Mucosa of stomach (tissue), 1 donor: Measurements from ENCODE around the gene CELF2.

Source experiments
- H3K27me3 ChIP-seq: one replicate; pipeline ENCODE4 v1.7.0; 2013; ENCODE audit warnings: mild to moderate bottlenecking, low read length; ENCODE audit not compliant: control insufficient read depth, insufficient read depth
- H3K36me3 ChIP-seq: one replicate; pipeline ENCODE4 v1.7.0; 2013; ENCODE audit warnings: low read length; ENCODE audit not compliant: control insufficient read depth, insufficient read depth
- H3K4me1 ChIP-seq: one replicate; pipeline ENCODE4 v1.7.0; 2013; ENCODE audit warnings: mild to moderate bottlenecking, low read length; ENCODE audit not compliant: control insufficient read depth, insufficient read depth
- H3K4me3 ChIP-seq: one replicate; pipeline ENCODE4 v1.7.0; 2013; ENCODE audit warnings: low read length
- H3K9ac ChIP-seq: one replicate; pipeline ENCODE4 v1.7.0; 2013; ENCODE audit warnings: mild to moderate bottlenecking, low read length, moderate library complexity
- H3K9me3 ChIP-seq: one replicate; pipeline ENCODE4 v1.7.0; 2013; ENCODE audit warnings: mild to moderate bottlenecking, low read length, moderate library complexity; ENCODE audit not compliant: control insufficient read depth
- donor health status: Pancreatic carcinoma.

The CELF2 gene

DNA sequence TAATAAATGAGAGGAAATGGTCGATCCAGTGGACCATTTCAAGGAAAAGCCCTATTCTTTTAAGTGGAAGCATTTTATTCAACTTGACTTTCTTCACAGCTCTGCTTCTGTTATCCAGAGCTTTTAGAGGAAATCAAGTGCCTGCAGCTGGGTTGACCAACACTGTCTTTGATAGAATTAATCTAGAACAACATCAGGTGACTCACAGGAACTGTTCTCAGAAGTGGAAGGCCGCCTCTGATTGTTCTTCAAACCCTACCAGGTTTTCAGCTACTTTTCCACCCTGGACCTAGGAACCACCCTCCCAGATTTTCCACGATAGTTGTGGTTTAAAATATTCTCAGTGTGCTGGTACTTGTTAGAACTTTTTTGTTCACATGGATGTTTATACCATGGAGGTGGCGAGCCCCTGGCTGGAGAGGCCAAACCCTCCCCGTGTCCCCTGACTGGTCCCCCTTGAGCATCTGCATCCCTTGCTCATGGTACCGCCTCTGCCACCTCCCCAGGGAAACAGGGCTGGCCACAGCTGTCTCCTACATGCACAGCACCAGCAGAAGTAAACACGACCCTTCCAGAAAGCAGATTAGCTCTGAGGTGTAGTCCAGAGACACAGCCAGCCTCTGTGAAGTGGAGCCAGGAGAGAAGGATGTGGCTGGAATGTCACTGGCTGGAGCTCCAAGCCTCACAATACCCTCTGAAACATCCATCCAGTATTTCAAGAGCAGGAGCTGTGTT, 300.4 kb downstream of the CELF2 start:
- Histone ChIP-seq H3K9ac (no peak overlapping the region), H3K4me3 (no peak overlapping the region), H3K36me3 (no peaks in the 10 kb centered on the region), H3K27me3 (no peaks in the 10 kb centered on the region), H3K9me3 (no peaks in the 10 kb centered on the region), H3K4me1 (no peaks in the 10 kb centered on the region)

DNA sequence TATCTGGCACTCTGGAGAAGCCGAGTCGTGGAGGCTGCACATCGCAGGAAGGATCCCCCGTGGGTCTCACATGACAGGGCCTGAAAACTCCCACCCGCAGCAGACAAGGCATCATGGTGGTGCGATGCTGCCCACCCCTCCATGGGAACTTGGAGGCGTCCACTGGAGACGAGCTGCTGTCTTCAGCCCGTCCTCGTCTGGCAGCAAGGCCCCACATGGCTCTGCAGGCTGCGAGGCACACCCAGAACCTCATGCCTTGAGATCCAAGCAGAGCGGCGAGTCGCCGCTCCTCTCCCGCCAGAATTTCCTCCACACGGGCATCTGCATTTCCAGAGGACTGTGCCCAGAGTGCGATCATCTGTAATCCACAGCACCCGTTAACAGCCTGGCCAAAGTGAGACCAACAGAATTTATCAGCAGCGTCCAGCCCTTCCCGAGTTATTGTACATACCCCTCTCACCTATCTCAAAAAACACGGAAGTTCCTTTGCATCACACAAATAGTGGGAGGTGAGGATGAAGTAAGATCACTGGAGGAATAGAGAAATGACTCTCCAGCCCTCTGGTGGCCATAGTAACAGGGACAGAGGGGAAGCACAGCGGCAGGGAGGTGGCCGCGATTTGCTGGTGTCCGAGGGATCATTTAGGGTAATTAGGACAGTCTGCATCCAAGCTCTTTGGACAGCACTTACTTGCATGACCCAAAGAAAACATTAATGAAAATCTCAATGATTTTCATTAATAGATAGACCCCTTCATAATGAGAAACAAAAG, 301.3 kb downstream of the CELF2 start:
- Histone ChIP-seq H3K27me3 (no peaks in the 10 kb centered on the region), H3K4me3 (no peak overlapping the region), H3K9ac (no peak overlapping the region), H3K36me3 (no peaks in the 10 kb centered on the region), H3K9me3 (no peaks in the 10 kb centered on the region), H3K4me1 (no peaks in the 10 kb centered on the region)

DNA sequence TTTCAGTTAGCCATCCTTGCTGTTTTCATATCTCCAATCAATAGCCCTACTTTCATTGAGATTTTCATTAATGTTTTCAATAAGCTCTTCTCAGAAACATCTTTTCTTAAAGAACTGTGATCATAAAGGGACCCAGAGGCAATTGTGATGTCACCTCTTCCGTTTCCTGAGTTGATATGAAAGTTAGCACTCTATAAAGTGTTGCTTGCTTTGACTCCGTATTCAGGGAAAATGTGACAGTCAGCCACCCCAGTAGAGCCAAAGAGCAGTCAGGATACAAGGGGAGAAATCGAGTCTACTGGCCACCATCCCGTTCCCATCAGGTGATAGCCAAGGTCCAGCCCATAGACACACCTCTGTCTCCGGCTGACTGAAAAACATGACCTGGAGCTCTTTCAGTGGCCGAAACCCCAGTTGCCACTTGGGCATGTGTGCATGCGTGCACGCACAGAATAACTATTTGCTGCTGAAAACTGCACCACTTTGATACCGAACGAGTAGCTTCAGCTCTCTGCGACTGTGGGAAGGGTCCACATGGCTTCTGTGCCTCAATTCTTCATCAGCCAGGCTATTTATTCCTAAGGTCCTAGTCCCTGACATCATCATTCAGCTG, 302.4 kb downstream of the CELF2 start:
- H3K9me3 ChIP-seq = no peaks in the 10 kb centered on the region
- H3K27me3 ChIP-seq = no peaks in the 10 kb centered on the region
- H3K9ac ChIP-seq = no peak overlapping the region
- H3K36me3 ChIP-seq = no peaks in the 10 kb centered on the region
- H3K4me3 ChIP-seq = no peak overlapping the region
- H3K4me1 ChIP-seq = no peaks in the 10 kb centered on the region

DNA sequence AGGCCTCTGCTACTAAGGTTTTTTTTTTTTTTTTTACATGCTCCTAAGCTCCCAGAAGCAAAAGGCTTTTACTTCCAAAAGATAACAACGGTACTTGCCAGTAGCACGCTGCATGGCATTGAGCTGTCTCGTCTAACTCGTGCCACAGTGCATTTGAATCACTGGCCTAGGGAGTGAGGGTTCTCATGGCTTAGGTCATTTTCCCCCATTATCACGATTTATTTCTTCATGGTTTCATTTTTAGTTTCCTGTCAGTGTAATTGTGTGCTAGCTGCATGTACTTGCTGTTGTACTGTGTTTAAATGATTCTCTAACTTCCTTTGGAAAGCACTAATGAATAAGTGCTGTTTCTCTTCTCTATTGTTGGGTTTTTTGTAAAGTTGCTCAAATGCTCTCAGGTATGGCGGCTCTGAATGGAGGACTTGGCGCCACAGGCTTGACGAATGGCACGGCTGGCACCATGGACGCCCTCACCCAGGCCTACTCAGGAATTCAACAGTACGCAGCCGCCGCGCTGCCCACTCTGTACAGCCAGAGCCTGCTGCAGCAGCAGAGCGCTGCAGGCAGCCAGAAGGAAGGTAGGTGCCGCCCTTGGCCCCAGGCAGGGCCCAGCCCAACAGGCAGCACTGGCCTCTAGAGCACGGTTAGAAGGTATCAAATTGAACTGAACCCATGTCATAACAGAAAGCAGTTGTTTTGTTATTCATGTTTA, 303.3 kb downstream of the CELF2 start:
- no peaks in the 10 kb centered on the region for H3K36me3 ChIP-seq
- H3K4me1 ChIP-seq = no peaks in the 10 kb centered on the region
- no peaks in the 10 kb centered on the region for H3K27me3 ChIP-seq

DNA sequence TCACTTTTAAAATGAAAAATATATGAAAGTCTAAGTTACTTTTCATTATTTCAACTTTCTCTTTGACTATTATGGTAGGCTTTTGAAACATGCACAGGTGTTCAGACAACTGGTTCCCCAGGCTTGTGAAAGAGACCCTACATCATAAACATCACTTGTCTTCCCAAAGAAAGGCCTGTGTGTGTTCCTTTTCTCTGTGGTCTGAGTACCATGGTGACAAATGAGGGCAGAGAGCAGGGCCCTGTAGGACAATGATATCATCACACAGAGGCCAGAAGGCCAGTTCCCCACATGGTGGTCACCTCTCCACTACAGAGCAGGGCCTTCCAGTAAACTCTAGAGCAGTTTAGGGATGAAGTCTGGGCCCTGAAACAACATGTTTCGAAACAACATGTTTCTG, 305.0 kb downstream of the CELF2 start:
- Histone ChIP-seq H3K4me3 (no peak overlapping the region), H3K9me3 (no peaks in the 10 kb centered on the region), H3K27me3 (no peaks in the 10 kb centered on the region), H3K36me3 (no peaks in the 10 kb centered on the region), H3K9ac (no peak overlapping the region), H3K4me1 (no peaks in the 10 kb centered on the region)

More for the DNA sequence above, 303.3 kb downstream of the CELF2 start:
- Histone ChIP-seq H3K9ac (no peak overlapping the region), H3K4me3 (no peak overlapping the region), H3K9me3 (no peaks in the 10 kb centered on the region)

DNA sequence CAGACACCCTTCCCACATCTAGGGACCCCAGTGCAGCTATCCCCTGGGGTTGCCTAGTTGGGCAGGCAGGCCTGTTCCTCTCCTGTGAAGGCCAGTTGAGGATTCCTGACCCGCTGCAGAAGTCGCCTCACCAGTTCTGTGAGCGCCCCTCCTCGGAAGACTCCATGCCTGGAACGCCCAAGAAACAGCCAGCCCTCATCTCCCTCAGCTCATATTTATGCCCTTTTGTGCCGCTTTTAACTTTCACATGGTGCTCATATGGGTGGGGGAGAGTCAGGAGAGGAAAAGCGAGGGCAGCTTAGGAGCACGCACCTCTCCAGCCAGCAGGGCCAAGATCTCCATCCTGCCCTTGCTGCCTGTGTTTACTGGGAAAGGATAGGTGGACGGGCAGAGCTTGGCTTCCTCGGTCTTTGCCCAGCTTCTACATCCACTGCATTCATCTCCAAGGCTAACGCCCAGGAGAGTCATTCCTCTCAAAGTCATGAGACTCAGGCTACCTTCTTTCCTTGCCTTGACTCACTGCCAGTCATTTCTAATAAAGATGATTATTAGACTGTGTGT, 307.2 kb downstream of the CELF2 start:
- H3K4me3 ChIP-seq = no peak overlapping the region
- H3K27me3 ChIP-seq = no peaks in the 10 kb centered on the region
- no peaks in the 10 kb centered on the region for H3K36me3 ChIP-seq
- H3K9me3 ChIP-seq = no peaks in the 10 kb centered on the region
- no peak overlapping the region for H3K9ac ChIP-seq
- no peaks in the 10 kb centered on the region for H3K4me1 ChIP-seq

DNA sequence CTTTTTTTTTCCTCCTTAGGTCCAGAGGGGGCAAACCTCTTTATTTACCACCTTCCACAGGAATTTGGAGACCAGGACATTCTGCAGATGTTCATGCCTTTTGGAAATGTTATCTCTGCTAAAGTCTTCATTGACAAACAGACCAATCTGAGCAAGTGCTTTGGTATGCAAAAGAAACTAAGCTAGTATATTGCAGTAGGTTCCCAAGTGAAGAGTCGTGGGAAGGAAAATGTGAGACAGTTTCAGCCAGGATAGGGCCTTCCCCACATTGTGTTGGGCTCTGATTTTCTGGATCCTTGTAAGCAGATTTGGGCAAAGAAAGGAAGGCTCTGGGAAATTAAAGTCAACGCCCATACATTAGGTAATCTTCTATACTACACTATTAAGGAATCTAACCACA, 308.1 kb downstream of the CELF2 start:
- H3K27me3 ChIP-seq = no peaks in the 10 kb centered on the region
- no peaks in the 10 kb centered on the region for H3K9me3 ChIP-seq
- H3K4me3 ChIP-seq = no peak overlapping the region
- H3K9ac ChIP-seq = no peak overlapping the region
- H3K36me3 ChIP-seq = no peaks in the 10 kb centered on the region
- no peaks in the 10 kb centered on the region for H3K4me1 ChIP-seq

DNA sequence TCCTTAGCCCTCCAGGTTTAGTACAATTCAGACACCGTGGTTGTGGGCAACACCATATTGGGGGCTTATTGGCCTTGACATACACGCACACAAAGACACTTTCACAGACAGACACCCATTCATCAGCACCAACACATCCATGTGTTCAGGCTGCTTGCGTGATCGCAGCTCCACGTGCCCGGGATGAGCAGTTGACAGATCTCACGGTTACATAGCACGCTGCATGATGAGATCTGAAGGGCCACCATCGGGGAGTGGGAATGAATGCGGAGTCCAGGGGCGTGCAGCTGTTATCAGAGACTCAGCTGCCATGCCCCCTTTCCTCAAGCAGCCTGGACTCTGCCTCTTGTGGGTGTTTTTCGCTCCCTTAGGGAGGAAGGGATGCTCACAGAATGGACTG, 308.6 kb downstream of the CELF2 start:
- H3K4me1 ChIP-seq = no peaks in the 10 kb centered on the region
- no peaks in the 10 kb centered on the region for H3K36me3 ChIP-seq
- no peak overlapping the region for H3K4me3 ChIP-seq
- no peaks in the 10 kb centered on the region for H3K27me3 ChIP-seq
- no peak overlapping the region for H3K9ac ChIP-seq
- no peaks in the 10 kb centered on the region for H3K9me3 ChIP-seq

DNA sequence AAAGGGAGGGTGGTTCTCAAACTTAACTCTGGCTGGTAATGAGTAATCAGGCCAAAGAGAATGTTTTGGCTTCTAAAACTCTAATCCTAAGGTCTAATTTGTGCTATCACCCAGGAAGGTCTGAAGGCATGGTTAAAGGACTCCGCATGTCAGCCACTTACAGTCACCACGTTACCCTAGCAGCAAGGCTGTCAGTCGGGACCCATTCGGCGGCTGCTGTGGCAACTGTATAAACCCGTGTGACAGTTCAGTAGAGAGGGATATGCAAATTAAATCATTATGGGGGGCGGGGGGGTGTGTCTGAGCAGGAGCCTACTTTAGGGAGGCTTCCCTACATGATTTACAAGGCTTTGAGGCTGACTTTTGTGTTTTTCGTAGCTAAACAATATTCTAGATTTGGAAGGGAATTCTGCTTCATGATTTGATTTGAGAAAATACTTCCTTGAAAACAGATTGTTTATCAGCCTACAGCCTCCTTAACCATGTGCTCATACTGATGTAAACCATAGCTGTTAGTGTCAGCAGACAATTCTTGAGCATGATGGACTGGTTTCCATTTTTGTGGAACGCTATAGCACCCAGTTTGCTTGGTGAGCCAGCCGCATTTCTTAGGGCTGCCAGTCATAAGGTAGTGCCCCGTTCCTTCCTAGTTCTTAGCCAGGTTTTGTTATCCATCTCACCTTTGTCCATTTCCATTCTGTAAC, 309.4 kb downstream of the CELF2 start:
- Histone ChIP-seq H3K27me3 (no peaks in the 10 kb centered on the region), H3K9ac (no peak overlapping the region), H3K4me3 (no peak overlapping the region), H3K4me1 (no peaks in the 10 kb centered on the region), H3K36me3 (no peaks in the 10 kb centered on the region), H3K9me3 (no peaks in the 10 kb centered on the region)

DNA sequence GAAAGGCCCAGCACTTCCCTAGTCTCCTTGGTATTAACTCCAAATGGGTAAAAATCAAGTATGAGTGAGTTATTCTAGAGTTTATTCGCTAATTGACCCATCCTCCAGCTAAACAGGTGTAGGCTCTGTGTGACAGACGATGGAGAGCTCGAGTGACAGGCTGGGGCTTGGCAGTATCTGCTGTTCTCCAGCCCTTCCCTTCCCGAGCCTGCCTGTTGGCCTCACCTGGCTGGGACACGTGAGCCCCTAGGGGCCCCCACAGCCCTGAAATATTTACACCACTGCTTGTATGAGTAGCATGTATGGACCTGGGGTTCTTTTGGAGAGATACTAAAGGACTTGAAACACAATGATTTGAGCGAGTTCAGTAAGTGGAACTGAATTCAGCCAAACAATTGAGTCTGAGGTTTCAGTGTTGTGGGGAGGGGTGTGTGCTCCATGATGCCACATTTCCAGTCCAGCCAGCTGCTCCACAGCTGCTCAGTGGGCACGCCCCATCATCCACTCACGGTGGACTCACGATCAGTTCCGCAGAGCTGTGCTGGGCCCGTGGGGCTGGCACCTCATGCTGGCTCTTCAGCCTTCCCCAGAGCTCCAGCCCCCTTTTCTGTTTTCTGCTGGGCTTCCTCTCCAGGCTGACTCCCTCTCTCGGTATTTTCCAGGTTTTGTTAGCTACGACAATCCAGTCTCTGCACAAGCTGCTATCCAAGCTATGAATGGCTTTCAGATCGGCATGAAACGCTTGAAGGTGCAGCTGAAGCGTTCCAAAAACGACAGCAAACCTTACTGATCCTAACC, 310.8 kb downstream of the CELF2 start:
- no peaks in the 10 kb centered on the region for H3K36me3 ChIP-seq
- no peak overlapping the region for H3K4me3 ChIP-seq
- no peaks in the 10 kb centered on the region for H3K4me1 ChIP-seq
- H3K27me3 ChIP-seq = no peaks in the 10 kb centered on the region
- no peaks in the 10 kb centered on the region for H3K9me3 ChIP-seq
- H3K9ac ChIP-seq = no peak overlapping the region
